H1 (cell line): Measurements from ENCODE around the gene CDKN2A. TPM values are rescaled to one million over a fixed set of nuclear protein-coding genes. Genes with fewer than 3 reads are reported as not detected.

Source experiments
- CTCF ChIA-PET: fragments of 300-600 bp; sonication (Branson Sonifier 250); formaldehyde crosslinking; loops from one replicate; lab custom pipeline; 2021; ENCODE audit not compliant: partially characterized antibody; lab: Charles Lee
- POLR2A ChIA-PET: fragments of 300-600 bp; sonication (Branson Sonifier 250); formaldehyde crosslinking; loops from one replicate; lab custom pipeline; 2021; ENCODE audit warnings: inconsistent platforms; ENCODE audit not compliant: partially characterized antibody; lab: Charles Lee
- DNase-seq, 2 experiments: peaks; one replicate each; pipeline versions ENCODE4 v3.0.0 to v3.0.0-alpha.2; 2010 to 2022; ENCODE audit warnings: low spot score in 2 of 2, low read depth in 1 of 2, mixed read lengths in 1 of 2
- FAIRE-seq: peaks from 2 replicates; lab custom pipeline; 2011; peaks lifted over from hg19 to GRCh38; lab: Jason Lieb, UNC
- H2AFZ ChIP-seq: 2 replicates; pipeline ENCODE4 v1.8.1; 2012; ENCODE audit warnings: low read length, inconsistent platforms
- H2AK5ac ChIP-seq: 2 replicates; pipeline ENCODE4 v1.6.1; 2013; ENCODE audit warnings: low read depth, low read length
- H2BK120ac ChIP-seq: replicated peaks from 2 replicates; pipeline ENCODE3; 2013; ENCODE audit warnings: low read depth, low read length, inconsistent platforms
- H2BK12ac ChIP-seq: 2 replicates; pipeline ENCODE4 v1.6.1; 2013; ENCODE audit warnings: low read depth, low read length
- H2BK15ac ChIP-seq: 2 replicates; pipeline ENCODE4 v1.6.1; 2013; ENCODE audit warnings: low read length
- H2BK20ac ChIP-seq: 2 replicates; pipeline ENCODE4 v1.6.1; 2013; ENCODE audit warnings: low read length
- H2BK5ac ChIP-seq: 2 replicates; pipeline ENCODE4 v1.6.1; 2013; ENCODE audit warnings: low read depth, low read length
- H3K14ac ChIP-seq: 2 replicates; pipeline ENCODE4 v1.6.1; 2013; ENCODE audit warnings: inconsistent platforms; ENCODE audit not compliant: insufficient read length
- H3K18ac ChIP-seq: 2 replicates; pipeline ENCODE4 v1.6.1; 2013; ENCODE audit warnings: low read length; ENCODE audit errors: extremely low read depth
- H3K23ac ChIP-seq: 2 replicates; pipeline ENCODE4 v1.6.1; 2013; ENCODE audit warnings: inconsistent platforms; ENCODE audit not compliant: insufficient read length
- H3K23me2 ChIP-seq: 2 replicates; pipeline ENCODE4 v1.6.1; 2013; ENCODE audit warnings: low read depth, low read length
- H3K27ac ChIP-seq: 2 replicates; pipeline ENCODE4 v1.6.1; 2011; ENCODE audit warnings: low read depth, low read length, inconsistent platforms
- H3K27me3 ChIP-seq, 4 experiments: replicated peaks in 1 of 4; 1 replicate in 1 of 4; 2 replicates in 3 of 4; pipeline versions ENCODE4 v1.6.1 to v1.8.1; 2011 to 2013; ENCODE audit warnings: low read length in 3 of 4, mild to moderate bottlenecking in 3 of 4, inconsistent platforms in 2 of 4, mixed read lengths in 2 of 4, moderate library complexity in 1 of 4; ENCODE audit not compliant: control insufficient read depth in 3 of 4, insufficient read depth in 3 of 4; ENCODE audit errors: extremely low read depth in 1 of 4
- H3K36me3 ChIP-seq, 4 experiments: 2 replicates each; pipeline versions ENCODE4 v1.6.1 to v1.8.1; 2011 to 2013; ENCODE audit warnings: mild to moderate bottlenecking in 4 of 4, low read length in 3 of 4, moderate library complexity in 2 of 4, control low read depth in 1 of 4, inconsistent platforms in 1 of 4; ENCODE audit not compliant: insufficient read depth in 4 of 4, control insufficient read depth in 2 of 4
- H3K4ac ChIP-seq: replicated peaks from 2 replicates; pipeline ENCODE3; 2013; ENCODE audit warnings: low read length, low read depth, mixed read lengths, inconsistent platforms; ENCODE audit not compliant: insufficient read length
- H3K4me1 ChIP-seq, 4 experiments: replicated peaks in 1 of 4; 1 replicate in 1 of 4; 2 replicates in 3 of 4; pipeline versions ENCODE4 v1.6.1 to v1.8.1; 2011 to 2013; ENCODE audit warnings: low read length in 3 of 4, inconsistent platforms in 2 of 4, mixed read lengths in 1 of 4; ENCODE audit not compliant: insufficient read depth in 4 of 4, control insufficient read depth in 3 of 4
- H3K4me2 ChIP-seq, 2 experiments: 2 replicates each; pipeline versions ENCODE4 v1.6.1 to v1.8.1; 2011 to 2013; ENCODE audit warnings: low read depth in 2 of 2, low read length in 2 of 2, control low read depth in 1 of 2, inconsistent platforms in 1 of 2, mild to moderate bottlenecking in 1 of 2; ENCODE audit not compliant: insufficient read depth in 1 of 2
- H3K4me3 ChIP-seq, 4 experiments: fragments of 200-600, 300-600 bp in 1 of 4; sonication (generic), shearing (Covaris generic), sonication (Bioruptor Twin) in 1 of 4; 2 replicates each; pipeline versions ENCODE4 v1.5.1 to v1.8.1; 2011 to 2016; ENCODE audit warnings: low read length in 4 of 4, low read depth in 3 of 4, control low read depth in 2 of 4, inconsistent platforms in 2 of 4, mild to moderate bottlenecking in 2 of 4, mixed read lengths in 1 of 4, moderate library complexity in 1 of 4; ENCODE audit not compliant: insufficient read depth in 2 of 4; ENCODE audit errors: extremely low read depth in 1 of 4
- H3K56ac ChIP-seq: replicated peaks from 2 replicates; pipeline ENCODE3; 2013; ENCODE audit warnings: low read depth, mild to moderate bottlenecking, mixed read lengths, low read length, inconsistent platforms; ENCODE audit not compliant: insufficient read length
- H3K79me1 ChIP-seq: 2 replicates; pipeline ENCODE4 v1.6.1; 2013; ENCODE audit warnings: low read depth, low read length, control low read depth
- H3K79me2 ChIP-seq, 2 experiments: 2 replicates each; pipeline versions ENCODE4 v1.6.1 to v1.8.1; 2012 to 2013; ENCODE audit warnings: low read length in 2 of 2, mild to moderate bottlenecking in 2 of 2, inconsistent platforms in 1 of 2; ENCODE audit not compliant: insufficient read depth in 2 of 2, control insufficient read depth in 1 of 2
- H3K9ac ChIP-seq, 4 experiments: replicated peaks in 1 of 4; 1 replicate in 1 of 4; 2 replicates in 3 of 4; pipeline versions ENCODE4 v1.6.1 to v1.8.1; 2011 to 2013; ENCODE audit warnings: low read depth in 3 of 4, low read length in 3 of 4, control low read depth in 2 of 4, mild to moderate bottlenecking in 2 of 4, moderate library complexity in 2 of 4, inconsistent platforms in 1 of 4; ENCODE audit errors: extremely low read depth in 1 of 4
- H3K9me3 ChIP-seq, 2 experiments: 2 replicates each; pipeline versions ENCODE4 v1.6.1 to v1.8.1; 2012 to 2013; ENCODE audit warnings: mild to moderate bottlenecking in 2 of 2, moderate library complexity in 2 of 2, control low read depth in 1 of 2, inconsistent platforms in 1 of 2, low read depth in 1 of 2, low read length in 1 of 2, mixed read lengths in 1 of 2; ENCODE audit not compliant: insufficient read depth in 2 of 2
- H4K20me1 ChIP-seq, 2 experiments: replicated peaks in 1 of 2; 2 replicates each; pipeline versions ENCODE3 to v1.8.1; 2011 to 2013; ENCODE audit warnings: inconsistent platforms in 2 of 2, low read length in 2 of 2, mild to moderate bottlenecking in 1 of 2; ENCODE audit not compliant: insufficient read depth in 2 of 2, control insufficient read depth in 1 of 2
- H4K5ac ChIP-seq: 2 replicates; pipeline ENCODE4 v1.6.1; 2013; ENCODE audit warnings: low read length, low read depth, mixed read lengths, inconsistent platforms; ENCODE audit not compliant: insufficient read length
- H4K8ac ChIP-seq: 2 replicates; pipeline ENCODE4 v1.8.0; 2013; ENCODE audit warnings: mild to moderate bottlenecking, moderate library complexity, low read length, inconsistent platforms; ENCODE audit not compliant: insufficient read depth; ENCODE audit errors: extremely low read depth
- H4K91ac ChIP-seq: replicated peaks from 2 replicates; pipeline ENCODE3; 2013; ENCODE audit warnings: low read length, mixed read lengths, inconsistent platforms; ENCODE audit not compliant: insufficient read length
- CREB1 ChIP-seq: IDR thresholded peaks from 2 replicates; pipeline ENCODE4 v1.6.1; 2012; ENCODE audit warnings: inconsistent platforms
- EGR1 ChIP-seq: IDR thresholded peaks from 2 replicates; pipeline ENCODE4 v1.6.1; 2011; ENCODE audit warnings: low read depth, low read length, borderline replicate concordance
- HDAC2 ChIP-seq, 2 experiments: fragments of 300-600 bp in 1 of 2; sonication (generic) in 1 of 2; IDR thresholded peaks; 2 replicates each; pipeline ENCODE4 v1.6.1; 2011 to 2012; ENCODE audit warnings: low read depth in 2 of 2, low read length in 2 of 2, mild to moderate bottlenecking in 2 of 2, moderate library complexity in 2 of 2, borderline replicate concordance in 1 of 2, inconsistent platforms in 1 of 2
- MAFK ChIP-seq: IDR thresholded peaks from 2 replicates; pipeline ENCODE4 v1.6.1; 2012; ENCODE audit warnings: low read depth, mild to moderate bottlenecking, improper control_type of control experiment, low read length
- RFX5 ChIP-seq: IDR thresholded peaks from 2 replicates; pipeline ENCODE4 v1.6.1; 2011; ENCODE audit warnings: low read depth, low read length, improper control_type of control experiment, borderline replicate concordance
- RNF2 ChIP-seq: fragments of 200-900, 300-1000 bp; sonication (generic); IDR thresholded peaks from 2 replicates; pipeline ENCODE4 v1.7.1; 2016; ENCODE audit warnings: borderline replicate concordance, low read depth, mild to moderate bottlenecking, antibody characterized with exemption, low read length; ENCODE audit not compliant: poor library complexity, severe bottlenecking; ENCODE audit errors: missing control alignments
- SP1 ChIP-seq: IDR thresholded peaks from 2 replicates; pipeline ENCODE4 v1.6.1; 2011; ENCODE audit warnings: low read depth, low read length
- TBP ChIP-seq: IDR thresholded peaks from 2 replicates; pipeline ENCODE4 v1.6.1; 2011; ENCODE audit warnings: low read depth, low read length, improper control_type of control experiment
- YY1 ChIP-seq: IDR thresholded peaks from 2 replicates; pipeline ENCODE4 v1.6.1; 2011; ENCODE audit warnings: low read depth, mild to moderate bottlenecking, low read length
- WGBS, 2 experiments: shearing (Covaris generic) in 1 of 2; methylation state at CpG; one replicate each; pipeline versions ENCODE4 v1.1.6 to v1.1.7; 2013 to 2015; ENCODE audit warnings: low lambda C conversion rate in 2 of 2, mixed read lengths in 2 of 2, inconsistent platforms in 1 of 2, low coverage in 1 of 2, missing lambda C conversion rate in 1 of 2; ENCODE audit not compliant: insufficient replicate concordance in 2 of 2, insufficient coverage in 1 of 2, insufficient read length in 1 of 2; ENCODE audit errors: extremely low coverage in 1 of 2, missing lambda C conversion rate in 1 of 2; 5-methylcytosine and 5-hydroxymethylcytosine counted together
- polyA plus RNA-seq, 7 experiments: library from polyadenylated mRNA; depleted of rRNA in 3 of 7; stranded (reverse) in 5 of 7; unstranded in 2 of 7; fragments of >200 nt in 5 of 7; fragments of 200-250 nt in 2 of 7; gene quantifications; 1 replicate in 5 of 7; 2 replicates in 1 of 7; 4 replicates in 1 of 7; pipeline versions ENCODE4 v1.2.1 to v1.2.3, GENCODE V29; 2011 to 2013; ENCODE audit warnings: missing spikeins in 2 of 7, mixed read lengths in 2 of 7
- total RNA-seq: library from RNA; stranded (reverse); fragmentation: NEBNext Ultra II Directional; extraction: Animal tissue kit (Norgen Biotek cat#: 25700); gene quantifications from 2 replicates; pipeline ENCODE4 v1.2.1, GENCODE V29; 2021
- TF ChIP-seq, protein P1 (sequence below): IDR thresholded peaks from 2 replicates; pipeline ENCODE4 v1.6.1; 2011; ENCODE audit warnings: low read length, improper control_type of control experiment

CDKN2A gene
- total and polyA plus RNA-seq, 2 of the 8 experiments (the other 6 are each of a cell fraction or from before 2014, with no cell fraction given) = 0.51 to 0.73 TPM

DNA sequence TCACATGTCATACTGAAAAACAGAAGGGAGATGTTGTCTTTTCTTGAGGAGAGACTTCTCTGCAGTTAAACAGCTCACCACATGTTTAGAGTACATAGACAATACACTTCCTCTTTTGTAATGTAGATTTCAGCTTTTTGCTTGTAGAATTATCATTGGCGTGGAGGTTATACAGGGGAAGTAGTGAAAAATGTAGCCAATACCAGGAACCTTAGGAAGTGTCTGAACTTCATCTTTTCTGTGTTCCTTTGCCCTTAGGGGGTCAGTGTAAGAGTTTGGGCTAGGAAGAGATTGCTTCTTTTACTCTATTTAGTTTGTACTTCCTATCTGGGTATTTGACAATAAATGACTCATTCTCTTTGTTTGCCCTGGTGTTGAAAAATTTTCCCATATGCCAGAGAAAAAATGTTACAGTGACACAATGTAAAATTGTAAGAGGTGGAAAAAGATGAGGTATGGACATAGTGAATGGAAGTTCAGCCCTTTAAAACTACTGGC is 36.0 kb upstream of the CDKN2A start:
- Histone ChIP-seq H2BK12ac (no peak overlapping the region), H3K9me3 (no peaks in the 10 kb centered on the region), H4K8ac (no peak overlapping the region), H3K18ac (no peak overlapping the region), H3K27ac (no peak overlapping the region), H2BK120ac (no peak overlapping the region), H3K4me2 (no peak overlapping the region), H3K23ac (no peak overlapping the region), H3K56ac (no peak overlapping the region), H3K79me2 (no peaks in the 10 kb centered on the region), H3K79me1 (no peaks in the 10 kb centered on the region), H3K14ac (no peak overlapping the region), H3K9ac (no peak overlapping the region), H3K23me2 (no peaks in the 10 kb centered on the region), H3K4me1 (no peaks in the 10 kb centered on the region), H3K4me3 (no peak overlapping the region), H2BK15ac (no peak overlapping the region), H2BK5ac (no peak overlapping the region), H2AK5ac (no peak overlapping the region), H3K4ac (no peak overlapping the region), H4K91ac (no peak overlapping the region)
- WGBS, 2 experiments = 52% methylated on average over 1 of the region's 1 CpG; no CpG with 5 or more reads in 1 of the 2 experiments
- DNase-seq (no peak), FAIRE-seq (no peak)
- CTCF ChIA-PET = interaction anchor here (0.7 to 2.6 kb wide), 7 partner anchors 9 to 216 kb away, joined by 3 to 10 read pairs (median 3); no protein-coding TSS in a partner anchor
- POLR2A ChIA-PET = no interaction called here
- TF ChIP-seq SP1 = no peak
- TF ChIP-seq YY1 = no peak
- no peak for TF ChIP-seq TBP
- TF ChIP-seq RFX5 = no peak
- no peak for TF ChIP-seq CREB1
- TF ChIP-seq HDAC2 (IDR thresholded peaks at IDR 0.05; ENCODE audit: borderline replicate concordance in 1 of 2, low read depth in 2 of 2, low read length in 2 of 2) = no peak
- TF ChIP-seq EGR1 = no peak
- no peak for TF ChIP-seq RNF2
- no peak for TF ChIP-seq MAFK
- TF ChIP-seq, protein P1, sequence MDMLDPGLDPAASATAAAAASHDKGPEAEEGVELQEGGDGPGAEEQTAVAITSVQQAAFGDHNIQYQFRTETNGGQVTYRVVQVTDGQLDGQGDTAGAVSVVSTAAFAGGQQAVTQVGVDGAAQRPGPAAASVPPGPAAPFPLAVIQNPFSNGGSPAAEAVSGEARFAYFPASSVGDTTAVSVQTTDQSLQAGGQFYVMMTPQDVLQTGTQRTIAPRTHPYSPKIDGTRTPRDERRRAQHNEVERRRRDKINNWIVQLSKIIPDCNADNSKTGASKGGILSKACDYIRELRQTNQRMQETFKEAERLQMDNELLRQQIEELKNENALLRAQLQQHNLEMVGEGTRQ = no peak
- TF ChIP-seq, all 59 proteins: peak for 0
- H4K20me1 ChIP-seq = no peaks in the 10 kb centered on the region
- no peak overlapping the region for H4K5ac ChIP-seq
- no peak overlapping the region for H2BK20ac ChIP-seq
- H3K36me3 ChIP-seq = no peaks in the 10 kb centered on the region
- H2AFZ ChIP-seq = no peak overlapping the region
- no peaks in the 10 kb centered on the region for H3K27me3 ChIP-seq
